ENCODE data around the gene SIGLEC9. TPM values are rescaled to one million over a fixed set of nuclear protein-coding genes. Genes with fewer than 3 reads are reported as not detected.
"Not testable (repeated sequence)": the region's sequence is repeated elsewhere in the genome, so short reads cannot be mapped to it uniquely, and the experiment has no call there.

Gene SIGLEC9
- polyA plus RNA-seq, 3 donors: 1.3 to 1.6 (median 1.3) TPM

DNA sequence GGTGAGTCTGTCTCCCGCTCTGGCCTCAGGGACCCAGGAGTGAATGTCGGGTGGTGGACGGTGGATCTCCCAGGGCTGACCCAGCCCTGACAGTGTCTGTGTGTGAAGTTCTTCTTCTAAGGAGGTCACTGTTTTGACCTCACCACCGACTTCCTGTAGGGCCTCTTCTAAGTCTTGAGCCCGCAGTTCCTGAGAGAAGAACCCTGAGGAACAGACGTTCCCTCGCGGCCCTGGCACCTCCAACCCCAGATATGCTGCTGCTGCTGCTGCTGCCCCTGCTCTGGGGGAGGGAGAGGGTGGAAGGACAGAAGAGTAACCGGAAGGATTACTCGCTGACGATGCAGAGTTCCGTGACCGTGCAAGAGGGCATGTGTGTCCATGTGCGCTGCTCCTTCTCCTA is 17.4 kb downstream of the SIGLEC9 start, which contains the start of gene SIGLEC7:
Gene SIGLEC7 (plus strand): TSS at position 183 of the 400 bp plus-strand sequence. CDS start 69 bp downstream, at position 252.
- DNase-seq (ENCODE audit: low read depth in 3 of 3, low spot score in 2 of 3): no peak

GRCh38 chr19:51142809-51143475 is 18.2 kb downstream of the SIGLEC9 start:
- not testable (repeated sequence) for DNase-seq (ENCODE audit: low read depth in 3 of 3, low spot score in 2 of 3)

DNA sequence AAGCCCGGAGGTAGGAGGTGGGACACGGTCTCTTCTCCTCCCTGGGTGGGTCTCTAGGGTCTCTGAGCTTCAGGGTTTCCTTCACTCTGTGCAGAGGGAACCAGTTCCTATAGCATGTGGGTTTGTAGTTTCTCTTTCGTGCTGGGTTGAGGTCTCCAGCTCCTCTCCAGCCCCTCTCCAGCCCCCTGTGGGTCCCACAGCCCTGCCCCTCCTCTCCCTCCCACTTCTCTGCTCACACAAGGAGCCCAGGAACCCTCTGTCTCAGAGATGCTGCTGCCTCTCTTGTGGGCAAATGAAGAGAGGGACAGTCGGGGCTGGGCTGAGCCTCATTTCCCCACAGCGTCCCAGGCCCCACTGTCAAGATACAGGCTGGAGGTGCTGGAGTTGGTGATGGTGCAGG is 18.8 kb downstream of the SIGLEC9 start:
- no peak for DNase-seq (ENCODE audit: low read depth in 3 of 3, low spot score in 2 of 3)

DNA sequence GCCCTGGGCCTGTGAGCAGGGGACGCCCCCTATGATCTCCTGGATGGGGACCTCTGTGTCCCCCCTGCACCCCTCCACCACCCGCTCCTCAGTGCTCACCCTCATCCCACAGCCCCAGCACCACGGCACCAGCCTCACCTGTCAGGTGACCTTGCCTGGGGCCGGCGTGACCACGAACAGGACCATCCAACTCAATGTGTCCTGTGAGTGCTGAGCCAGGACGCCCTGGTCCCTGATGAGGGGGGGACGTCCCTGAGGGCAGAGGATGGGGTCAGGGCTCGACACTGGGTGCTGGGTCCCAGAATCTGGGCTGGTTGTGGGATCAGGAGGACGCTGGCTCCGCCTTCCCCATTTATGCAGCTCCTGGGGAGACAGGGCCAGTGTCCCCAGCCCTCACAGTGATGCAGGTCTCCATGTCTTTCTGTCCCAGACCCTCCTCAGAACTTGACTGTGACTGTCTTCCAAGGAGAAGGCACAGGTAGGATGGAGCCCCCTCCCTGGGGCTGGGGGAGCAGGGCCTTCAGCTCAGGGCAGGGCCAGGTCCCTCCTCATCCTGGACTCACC is 19.9 kb downstream of the SIGLEC9 start:
- DNase-seq (ENCODE audit: low read depth in 3 of 3, low spot score in 2 of 3): no peak

DNA sequence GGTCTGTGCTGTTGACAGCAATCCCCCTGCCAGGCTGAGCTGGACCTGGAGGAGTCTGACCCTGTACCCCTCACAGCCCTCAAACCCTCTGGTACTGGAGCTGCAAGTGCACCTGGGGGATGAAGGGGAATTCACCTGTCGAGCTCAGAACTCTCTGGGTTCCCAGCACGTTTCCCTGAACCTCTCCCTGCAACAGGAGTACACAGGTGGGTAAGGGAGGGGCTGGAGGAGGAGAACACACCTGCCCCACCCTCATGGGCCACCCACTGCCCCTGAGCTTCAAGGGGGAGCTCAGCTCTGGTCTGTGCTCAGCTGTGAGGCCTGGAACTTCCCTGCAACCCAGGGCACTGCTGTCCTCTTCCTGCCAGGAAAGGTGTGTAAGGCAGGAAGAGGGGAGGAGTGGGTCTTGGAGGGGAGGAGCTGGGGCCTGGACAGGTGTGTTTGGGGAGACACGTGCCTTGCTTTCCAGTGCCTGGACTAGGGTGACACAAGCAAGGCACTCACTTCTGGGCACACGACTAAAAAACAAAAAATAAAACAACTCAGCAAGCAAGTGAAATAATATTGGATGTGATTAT is 21.3 kb downstream of the SIGLEC9 start:
- no peak for DNase-seq (ENCODE audit: low read depth in 3 of 3, low spot score in 2 of 3)

DNA sequence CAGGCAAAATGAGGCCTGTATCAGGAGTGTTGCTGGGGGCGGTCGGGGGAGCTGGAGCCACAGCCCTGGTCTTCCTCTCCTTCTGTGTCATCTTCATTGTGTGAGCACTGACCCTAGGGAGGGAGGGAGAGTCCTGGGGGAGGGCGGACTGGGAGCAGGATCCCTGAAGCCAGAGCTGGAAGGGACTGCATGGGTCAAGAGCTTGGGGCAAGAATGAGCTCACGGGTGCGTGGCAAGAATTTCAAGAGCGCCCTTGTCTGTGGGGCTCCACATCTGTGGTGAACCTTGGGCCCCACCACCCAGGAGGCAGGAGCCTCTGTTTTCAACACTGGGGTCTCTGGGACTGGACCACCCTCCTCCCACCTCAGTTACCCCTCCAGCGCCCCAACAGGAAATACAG is 22.0 kb downstream of the SIGLEC9 start:
- DNase-seq (ENCODE audit: low read depth in 3 of 3, low spot score in 2 of 3): no peak

DNA sequence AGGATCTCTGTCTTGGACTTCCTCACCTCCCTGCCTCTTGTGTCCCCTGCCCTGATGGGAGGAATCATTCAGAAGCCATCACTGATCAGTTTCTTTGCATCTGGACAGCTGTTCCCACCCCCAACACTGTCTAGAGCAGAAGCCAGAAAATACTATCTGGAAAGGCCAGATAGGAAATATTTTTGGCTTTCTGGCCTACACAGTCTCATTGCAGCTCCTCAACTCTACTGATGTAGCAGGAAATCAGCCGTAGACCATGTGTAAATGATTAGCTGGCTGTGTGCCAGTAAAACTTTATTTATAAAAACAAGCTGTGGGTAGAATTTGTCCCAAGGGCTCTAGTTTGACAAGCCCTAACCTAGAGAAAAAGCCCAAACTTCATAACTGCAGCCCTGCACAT is 23.0 kb downstream of the SIGLEC9 start:
- DNase-seq (ENCODE audit: low read depth in 3 of 3, low spot score in 2 of 3): no peak

DNA sequence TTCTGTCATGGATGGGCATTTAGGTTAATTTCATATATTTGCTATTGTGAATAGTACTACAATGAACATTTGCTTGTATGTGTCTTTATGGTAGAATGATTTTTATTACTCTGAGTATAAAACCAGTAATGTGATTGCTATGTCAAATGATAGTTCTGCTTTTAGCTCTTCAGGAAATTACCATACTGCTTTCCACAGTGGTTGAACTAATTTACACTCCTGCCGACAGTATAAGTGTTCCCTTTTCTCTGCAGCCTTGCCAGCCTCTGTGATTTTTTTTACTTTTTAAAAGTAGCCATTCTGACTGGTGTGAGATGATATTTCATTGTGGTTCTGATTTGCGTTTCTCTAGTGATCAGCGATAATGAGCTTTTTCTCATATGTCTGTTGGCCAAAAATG is 23.9 kb downstream of the SIGLEC9 start:
- no peak for DNase-seq (ENCODE audit: low read depth in 3 of 3, low spot score in 2 of 3)

DNA sequence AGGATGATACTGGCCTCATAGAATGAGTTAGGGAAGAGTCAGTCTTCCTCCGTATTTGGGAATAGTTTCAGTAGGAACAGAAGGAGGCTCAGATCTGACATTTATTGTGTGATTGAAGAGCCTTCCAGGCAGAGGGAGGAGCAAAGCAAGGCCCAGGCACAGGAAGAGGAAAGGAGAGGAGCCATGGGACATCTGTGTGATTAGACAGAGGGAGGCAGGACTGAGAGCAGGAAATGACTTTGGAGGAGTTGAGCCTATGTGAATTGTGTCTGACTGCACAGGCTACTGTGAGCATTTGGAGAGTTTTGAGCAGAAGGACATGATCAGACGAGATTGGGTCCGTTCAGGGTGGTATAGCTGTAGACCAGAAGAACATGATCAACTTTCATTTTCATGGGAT is 25.9 kb downstream of the SIGLEC9 start:
- DNase-seq (ENCODE audit: low read depth in 3 of 3, low spot score in 2 of 3): no peak

DNA sequence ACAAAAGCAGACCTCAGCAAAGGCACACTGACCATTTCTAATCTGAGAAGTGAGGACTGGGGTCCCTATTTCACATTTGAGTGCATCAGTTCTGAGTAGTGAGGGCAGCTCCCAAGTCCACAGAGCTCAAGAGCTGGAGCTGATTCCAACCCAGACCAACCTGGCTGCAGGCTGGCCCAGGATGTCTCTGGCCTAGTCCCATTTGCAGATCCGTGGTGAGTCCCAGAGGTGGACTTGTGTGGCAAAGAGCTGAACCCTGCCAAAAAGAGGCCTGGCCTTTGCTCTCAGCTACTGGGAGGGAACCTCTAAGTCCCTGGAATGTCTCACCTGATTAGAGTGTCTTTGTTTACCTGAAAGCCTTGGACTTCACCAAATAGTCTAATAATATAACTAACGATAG is 32.0 kb downstream of the SIGLEC9 start:
- DNase-seq (ENCODE audit: low read depth in 3 of 3, low spot score in 2 of 3): no peak

DNA sequence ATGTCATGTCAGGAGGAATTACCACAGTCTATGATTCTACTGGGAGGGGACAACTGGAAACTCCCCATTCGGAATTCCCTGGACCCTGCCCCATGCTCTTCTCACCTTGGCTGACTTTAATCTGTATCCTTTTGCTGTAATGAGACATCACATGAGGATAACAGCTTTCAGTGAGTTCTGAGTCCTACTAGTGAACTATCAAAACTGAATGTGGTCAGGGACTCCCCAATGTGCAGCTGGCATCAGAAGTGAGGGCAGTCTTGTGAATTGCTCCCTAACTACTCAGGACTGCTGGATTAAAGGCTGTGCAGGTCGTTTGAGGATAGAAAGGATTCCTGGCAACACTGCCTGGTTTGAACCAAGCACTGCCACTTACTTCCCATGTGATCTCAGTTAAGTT is 32.6 kb downstream of the SIGLEC9 start:
- DNase-seq (ENCODE audit: low read depth in 3 of 3, low spot score in 2 of 3): no peak

- DNase-seq (ENCODE audit: low read depth in 3 of 3, low spot score in 2 of 3): no peak
Measured at GRCh38 chr19:51158474-51159129, 33.9 kb downstream of the SIGLEC9 start.

GRCh38 chr19:51159656-51160055 is 35.0 kb downstream of the SIGLEC9 start:
- DNase-seq (ENCODE audit: low read depth in 3 of 3, low spot score in 2 of 3): no peak

GRCh38 chr19:51161266-51161665 is 36.6 kb downstream of the SIGLEC9 start:
- no peak for DNase-seq (ENCODE audit: low read depth in 3 of 3, low spot score in 2 of 3)

- DNase-seq (ENCODE audit: low read depth in 3 of 3, low spot score in 2 of 3): no peak
Measured at GRCh38 chr19:51161867-51162496, 37.3 kb downstream of the SIGLEC9 start.

- no peak for DNase-seq (ENCODE audit: low read depth in 3 of 3, low spot score in 2 of 3)
Measured at GRCh38 chr19:51163257-51163656, 38.6 kb downstream of the SIGLEC9 start.

- DNase-seq (ENCODE audit: low read depth in 3 of 3, low spot score in 2 of 3): no peak
Measured at GRCh38 chr19:51164215-51164614, 39.5 kb downstream of the SIGLEC9 start.

- no peak for DNase-seq (ENCODE audit: low read depth in 3 of 3, low spot score in 2 of 3)
Measured at GRCh38 chr19:51166846-51167490, 42.3 kb downstream of the SIGLEC9 start.

GRCh38 chr19:51168564-51169282 is 44.0 kb downstream of the SIGLEC9 start:
- no peak for DNase-seq (ENCODE audit: low read depth in 3 of 3, low spot score in 2 of 3)

GRCh38 chr19:51169283-51169918 is 44.7 kb downstream of the SIGLEC9 start:
- peak in 1 of 3 donors; percentile 36 for DNase-seq (ENCODE audit: low read depth in 3 of 3, low spot score in 2 of 3)
